Measurements from ENCODE around the gene TCEA3.
A peak's percentile ranks its signal among the peaks of the same experiment; 100 is the strongest.

TCEA3 gene

GRCh38 chr1:23422241-23422877 is 2.2 kb downstream of the TCEA3 start:
- peak in 1 of 3 donors; percentile 24 for DNase-seq (ENCODE audit: low read depth in 3 of 3, low spot score in 1 of 3)

DNA sequence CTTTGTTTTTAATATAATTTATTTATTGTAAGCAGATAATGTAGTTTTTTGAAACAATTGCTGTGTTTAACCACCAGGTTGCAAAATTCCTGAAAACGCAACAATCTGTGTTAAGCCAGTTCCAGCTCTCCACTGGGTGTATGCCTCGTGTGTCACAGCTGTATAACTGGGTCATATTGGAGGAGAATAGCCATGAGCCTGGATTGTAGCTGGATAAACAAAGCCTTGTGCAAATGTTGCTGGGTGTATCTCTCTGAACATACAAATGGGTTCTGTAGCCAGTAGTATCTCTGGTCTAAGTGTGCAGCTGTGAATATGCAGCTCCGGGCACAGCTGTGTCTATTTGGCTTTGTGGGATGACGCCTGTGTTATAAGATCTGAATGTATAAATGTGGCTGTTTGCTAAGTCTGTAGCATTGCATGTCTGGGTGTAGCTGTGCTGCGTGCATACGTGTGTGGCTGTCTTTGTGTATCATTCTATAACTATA is 2.8 kb downstream of the TCEA3 start:
- DNase-seq (ENCODE audit: low read depth in 3 of 3, low spot score in 1 of 3): no peak

DNA sequence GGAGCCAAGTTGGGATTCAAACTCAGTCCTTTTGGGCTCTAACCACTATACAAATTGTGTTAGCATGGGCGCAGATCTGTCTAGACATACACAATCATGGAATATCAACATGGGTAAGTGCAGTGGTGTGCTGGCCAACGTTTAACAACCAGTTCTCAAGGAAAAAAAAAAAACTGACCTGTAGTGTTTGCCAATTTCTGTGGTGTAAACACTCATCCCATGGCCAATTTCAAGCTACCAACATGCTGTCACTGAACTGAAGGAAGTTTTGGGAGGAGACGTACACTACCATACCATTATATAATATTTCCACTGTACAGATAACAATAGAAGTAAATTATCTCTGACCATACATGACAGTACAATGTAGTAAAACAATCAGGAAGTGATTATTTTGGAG is 3.2 kb downstream of the TCEA3 start:
- no peak for DNase-seq (ENCODE audit: low read depth in 3 of 3, low spot score in 1 of 3)

GRCh38 chr1:23420778-23421177 is 3.8 kb downstream of the TCEA3 start:
- DNase-seq (ENCODE audit: low read depth in 3 of 3, low spot score in 1 of 3): no peak

GRCh38 chr1:23419180-23419579 is 5.4 kb downstream of the TCEA3 start:
- DNase-seq (ENCODE audit: low read depth in 3 of 3, low spot score in 1 of 3): no peak

DNA sequence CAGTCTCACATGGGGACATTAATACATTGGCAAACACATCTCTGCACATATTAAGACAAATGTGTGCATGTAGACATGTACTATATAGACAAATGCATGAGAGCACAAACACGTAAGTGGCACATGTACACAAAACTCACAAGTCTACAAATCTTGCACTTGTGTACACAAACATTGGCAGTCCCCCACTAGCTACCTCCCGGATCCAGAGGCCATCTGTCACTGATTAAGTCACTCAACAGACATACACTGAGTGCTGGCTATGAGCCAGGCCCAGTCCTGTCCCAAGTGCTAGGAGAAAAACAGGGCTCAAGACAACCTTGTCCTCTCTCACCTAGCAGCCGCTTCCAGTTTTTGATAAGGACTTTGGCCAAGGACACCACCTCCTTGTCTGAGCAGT is 7.0 kb downstream of the TCEA3 start:
- no peak for DNase-seq (ENCODE audit: low read depth in 3 of 3, low spot score in 1 of 3)

- DNase-seq (ENCODE audit: low read depth in 3 of 3, low spot score in 1 of 3): no peak
These were observed 7.6 kb downstream of the TCEA3 start for GRCh38 chr1:23416964-23417363.

DNA sequence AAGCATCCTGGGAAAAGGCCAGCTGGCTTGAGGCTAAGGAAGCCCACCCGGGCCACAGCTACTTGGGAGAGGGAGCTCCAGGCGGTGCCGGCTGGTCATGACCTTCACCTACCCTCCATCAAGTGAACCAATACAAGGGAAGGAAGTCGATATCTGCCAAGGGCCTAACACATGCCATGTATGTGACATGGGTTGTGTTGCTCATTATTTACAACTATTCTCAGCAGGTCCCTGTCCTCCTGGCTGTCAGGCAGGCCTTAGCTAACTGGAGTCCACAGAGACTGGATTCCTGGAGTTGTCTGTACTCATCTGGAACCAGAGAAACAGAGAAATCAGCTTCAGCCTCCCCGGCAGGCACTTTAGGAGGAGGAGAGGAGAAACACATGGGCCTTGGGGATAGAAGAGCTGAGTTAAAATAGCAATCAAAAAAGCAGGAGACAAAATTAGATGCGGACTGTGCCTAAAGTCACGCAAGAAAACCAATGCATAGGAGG is 15.7 kb downstream of the TCEA3 start:
- no peak for DNase-seq (ENCODE audit: low read depth in 3 of 3, low spot score in 1 of 3)

DNA sequence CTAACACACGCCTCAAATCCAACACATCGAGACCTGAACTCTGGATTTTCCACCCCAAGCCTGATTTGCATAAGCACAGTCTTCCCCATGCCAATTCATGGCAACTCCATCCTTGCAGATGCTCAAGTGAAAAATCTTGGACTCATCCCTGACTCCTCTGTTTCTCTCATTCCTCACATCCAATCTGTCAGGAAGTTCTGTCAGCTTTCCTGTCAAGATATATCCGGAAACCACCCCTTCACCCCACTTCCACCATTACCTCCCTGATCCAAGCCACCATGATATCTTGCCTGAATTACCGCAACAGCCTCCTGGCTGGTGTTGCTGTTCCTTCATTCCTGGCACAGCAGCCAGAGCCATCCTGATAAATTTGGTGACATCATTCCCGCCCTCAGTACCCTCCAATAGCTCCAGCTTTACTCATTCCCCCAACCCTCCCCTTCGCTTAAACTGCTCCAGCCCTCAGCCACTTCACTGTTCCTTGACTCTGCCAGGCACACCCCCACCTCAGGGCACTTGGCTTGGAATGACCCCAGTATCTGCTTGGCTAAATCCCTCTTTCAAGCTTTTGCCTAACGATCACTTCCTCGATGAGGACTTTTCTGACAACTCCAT is 17.4 kb downstream of the TCEA3 start:
- no peak for DNase-seq (ENCODE audit: low read depth in 3 of 3, low spot score in 1 of 3)

DNA sequence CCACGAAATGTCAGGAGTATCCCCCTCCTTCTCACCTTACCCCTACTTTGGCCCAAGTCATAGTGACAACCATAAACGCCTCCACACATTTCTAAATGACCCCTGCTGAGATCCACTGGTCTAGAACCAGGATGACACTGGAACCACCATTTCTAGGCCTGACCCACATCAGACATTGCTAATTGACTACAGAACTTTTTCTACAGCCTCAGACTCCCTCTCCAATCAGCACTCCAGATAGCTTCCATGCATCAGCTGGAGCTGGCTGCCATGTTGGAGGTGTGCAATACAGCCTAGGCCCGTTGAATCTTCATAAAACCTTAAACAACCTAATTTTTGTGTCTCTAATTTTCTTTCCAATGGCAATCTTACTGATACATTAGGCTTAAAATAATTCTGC is 18.6 kb downstream of the TCEA3 start:
- no peak for DNase-seq (ENCODE audit: low read depth in 3 of 3, low spot score in 1 of 3)

GRCh38 chr1:23403735-23404486 is 20.6 kb downstream of the TCEA3 start:
- DNase-seq (ENCODE audit: low read depth in 3 of 3, low spot score in 1 of 3): peak; percentile 45 to 82 (median 72)

- no peak for DNase-seq (ENCODE audit: low read depth in 3 of 3, low spot score in 1 of 3)
These were observed 21.2 kb downstream of the TCEA3 start for GRCh38 chr1:23403355-23403734.

- no peak for DNase-seq (ENCODE audit: low read depth in 3 of 3, low spot score in 1 of 3)
These were observed 21.6 kb downstream of the TCEA3 start for GRCh38 chr1:23403038-23403336.

DNA sequence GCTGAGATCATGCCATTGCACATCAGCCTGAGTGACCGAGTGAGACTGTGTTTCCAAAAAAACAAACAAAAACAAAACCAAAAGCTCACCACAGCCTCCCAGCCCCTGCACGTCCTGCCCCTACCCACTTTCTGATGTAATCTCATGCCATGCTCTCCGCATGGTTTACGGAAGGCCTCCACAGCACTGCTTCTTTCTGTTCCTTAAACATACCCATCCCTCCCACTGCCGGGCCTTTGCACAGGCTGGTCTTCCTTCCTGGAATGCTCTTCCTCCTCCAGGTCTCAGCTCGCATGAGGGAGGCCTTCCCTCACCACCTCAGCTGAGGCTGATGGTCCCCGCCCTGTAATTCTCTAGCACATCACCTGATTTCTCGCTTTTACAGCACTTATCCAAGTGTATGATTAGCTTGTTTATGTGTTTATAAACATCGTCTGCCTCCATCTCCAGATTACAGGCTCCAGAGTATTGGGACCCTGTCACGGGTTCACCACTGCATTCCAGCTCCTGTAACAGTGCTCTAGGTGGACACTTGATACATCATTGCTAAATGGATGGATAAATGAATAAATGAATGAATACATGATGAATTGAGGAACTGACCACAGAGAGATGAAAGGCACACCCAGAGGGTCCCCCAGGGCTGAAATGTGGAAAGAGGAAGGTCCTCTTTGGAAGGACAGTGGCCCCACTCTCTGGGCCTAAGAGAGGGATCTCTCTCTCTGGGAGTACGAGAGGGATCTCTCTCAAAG is 22.1 kb downstream of the TCEA3 start:
- DNase-seq (ENCODE audit: low read depth in 3 of 3, low spot score in 1 of 3): no peak

- DNase-seq (ENCODE audit: low read depth in 3 of 3, low spot score in 1 of 3): no peak
These were observed 23.2 kb downstream of the TCEA3 start for GRCh38 chr1:23401313-23401712.

GRCh38 chr1:23400324-23401114 is 24.0 kb downstream of the TCEA3 start:
- DNase-seq (ENCODE audit: low read depth in 3 of 3, low spot score in 1 of 3): no peak

DNA sequence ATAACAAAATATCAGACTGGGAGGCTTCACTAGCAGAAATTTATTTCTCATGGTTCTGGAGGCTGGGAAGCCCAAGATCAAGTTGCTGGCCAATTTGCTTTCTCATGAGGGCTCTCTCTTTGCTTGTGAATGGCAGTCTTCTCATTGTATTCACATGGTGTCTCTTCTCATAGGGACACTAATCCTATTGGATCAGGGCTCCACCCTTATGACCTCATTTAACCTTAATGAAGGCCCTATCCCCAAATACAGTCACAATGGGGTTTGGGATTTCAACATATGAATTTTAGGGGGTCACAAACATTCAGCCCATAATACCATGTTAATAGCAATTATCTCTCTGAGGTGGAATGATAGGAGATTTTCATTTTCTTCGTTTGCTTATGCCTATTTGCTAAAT is 25.3 kb downstream of the TCEA3 start:
- no peak for DNase-seq (ENCODE audit: low read depth in 3 of 3, low spot score in 1 of 3)

DNA sequence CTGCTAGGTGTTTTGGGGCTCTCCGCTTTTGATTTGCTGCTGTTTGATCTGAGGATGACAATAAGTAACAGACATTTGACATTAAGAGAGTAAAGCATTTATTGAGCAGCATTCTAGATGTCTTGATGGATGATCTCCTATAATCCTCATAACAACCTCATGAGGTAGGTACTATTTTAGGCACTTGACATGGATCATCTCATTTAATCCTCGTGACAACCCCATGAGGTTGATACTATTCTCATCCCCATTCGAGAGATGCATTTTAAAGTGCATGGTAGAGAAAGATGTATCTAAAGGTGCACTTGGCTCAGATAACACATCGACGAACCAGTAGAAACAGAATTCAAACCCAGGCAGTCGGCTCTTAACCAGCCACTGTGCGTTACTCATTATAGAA is 26.6 kb downstream of the TCEA3 start:
- no peak for DNase-seq (ENCODE audit: low read depth in 3 of 3, low spot score in 1 of 3)

DNA sequence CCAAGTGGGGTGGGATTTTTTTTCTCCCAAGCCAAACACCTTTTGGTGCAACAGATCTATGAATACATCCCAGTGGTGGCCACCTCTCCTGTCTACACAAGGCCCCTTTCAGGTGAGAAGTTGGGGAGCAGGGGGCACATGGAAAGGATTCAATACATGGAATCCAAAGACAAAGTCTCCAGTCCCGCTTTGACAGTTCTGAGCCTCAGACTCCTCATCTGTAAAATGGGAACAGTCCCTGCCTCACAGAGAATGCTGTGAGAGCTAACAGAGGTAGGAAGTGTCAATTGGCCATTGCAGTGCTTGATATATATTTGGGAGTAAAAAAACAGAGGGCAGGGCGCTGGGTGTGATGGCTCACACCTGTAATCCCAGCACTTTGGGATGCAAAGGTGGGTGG is 28.2 kb downstream of the TCEA3 start:
- no peak for DNase-seq (ENCODE audit: low read depth in 3 of 3, low spot score in 1 of 3)

GRCh38 chr1:23395849-23396248 is 28.7 kb downstream of the TCEA3 start:
- no peak for DNase-seq (ENCODE audit: low read depth in 3 of 3, low spot score in 1 of 3)

- no peak for DNase-seq (ENCODE audit: low read depth in 3 of 3, low spot score in 1 of 3)
These were observed 29.3 kb downstream of the TCEA3 start for GRCh38 chr1:23395154-23395724.

Measured in stimulated activated CD4-positive, alpha-beta T cell treated with anti-CD3 and anti-CD28 coated beads, TNF-alpha, amount 100 ng/mL, for 1 hour (primary cell).